NCI-H1105 (cell line): Measurements from ENCODE around the gene SCRN1.
"Not testable (repeated sequence)": the region's sequence is repeated elsewhere in the genome, so short reads cannot be mapped to it uniquely, and the experiment has no call there.

Experiments
- DNase-seq: peaks from one replicate; lab custom pipeline; 2025; lab: John Stamatoyannopoulos, UW

Gene SCRN1

GRCh38 chr7:29968683-29969395 is 20.8 kb downstream of the SCRN1 start:
- no peak for DNase-seq

DNA sequence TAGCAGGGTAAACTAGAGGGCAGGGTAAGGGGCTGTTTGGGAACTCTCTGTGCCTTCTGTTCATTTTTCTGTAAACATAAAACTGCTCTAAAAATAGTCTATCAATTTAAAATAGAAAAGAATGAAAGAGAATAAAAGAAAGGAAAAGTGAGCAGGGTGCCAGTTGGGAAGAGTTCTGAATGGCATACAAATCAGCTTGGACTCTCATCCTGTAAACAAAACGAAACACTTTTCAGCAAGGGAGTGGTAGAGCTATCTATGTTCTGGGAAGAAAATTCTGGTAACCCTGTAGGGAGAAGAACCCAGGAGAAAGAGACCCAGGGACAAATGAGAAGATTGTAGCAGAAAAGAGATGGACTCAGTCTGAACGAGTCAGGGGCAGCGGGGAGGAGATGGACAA is 24.6 kb downstream of the SCRN1 start:
- no peak for DNase-seq

- no peak for DNase-seq
Observed at GRCh38 chr7:29962035-29962434, 27.6 kb downstream of the SCRN1 start.

- DNase-seq: not testable (repeated sequence)
Observed at GRCh38 chr7:29961611-29962010, 28.0 kb downstream of the SCRN1 start.

DNA sequence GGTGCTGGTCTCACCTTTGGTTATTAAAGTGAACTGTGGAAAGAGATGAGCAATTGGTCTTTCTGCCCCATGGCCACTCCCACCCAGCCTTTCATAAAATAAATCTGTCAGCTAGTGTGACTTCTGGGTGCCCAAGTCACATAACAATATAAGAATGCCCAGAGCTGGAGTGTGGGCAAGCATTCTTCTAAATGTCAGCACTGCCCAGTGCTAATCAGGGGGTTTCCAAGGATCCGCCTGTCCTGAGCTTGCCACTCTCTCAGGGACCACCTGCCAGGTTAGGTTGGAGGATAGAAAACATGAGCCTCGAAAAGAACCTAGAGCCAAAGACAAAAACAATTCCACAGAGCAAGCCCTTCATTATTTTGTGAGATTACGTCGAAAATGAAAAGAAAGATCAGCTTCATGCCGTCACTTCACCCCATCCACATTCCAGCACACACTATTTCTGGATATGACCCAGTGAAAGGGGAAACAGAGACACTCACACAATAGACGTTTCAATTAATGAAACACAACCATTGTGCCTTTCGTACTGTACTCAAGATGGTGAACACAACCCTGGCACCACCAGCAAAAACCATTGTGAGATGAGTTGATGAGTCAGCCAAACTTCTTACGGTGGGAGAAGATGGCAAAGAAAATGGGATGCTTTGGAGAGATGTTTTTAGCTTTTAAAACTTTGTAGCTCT is 30.8 kb downstream of the SCRN1 start:
- no peak for DNase-seq

DNA sequence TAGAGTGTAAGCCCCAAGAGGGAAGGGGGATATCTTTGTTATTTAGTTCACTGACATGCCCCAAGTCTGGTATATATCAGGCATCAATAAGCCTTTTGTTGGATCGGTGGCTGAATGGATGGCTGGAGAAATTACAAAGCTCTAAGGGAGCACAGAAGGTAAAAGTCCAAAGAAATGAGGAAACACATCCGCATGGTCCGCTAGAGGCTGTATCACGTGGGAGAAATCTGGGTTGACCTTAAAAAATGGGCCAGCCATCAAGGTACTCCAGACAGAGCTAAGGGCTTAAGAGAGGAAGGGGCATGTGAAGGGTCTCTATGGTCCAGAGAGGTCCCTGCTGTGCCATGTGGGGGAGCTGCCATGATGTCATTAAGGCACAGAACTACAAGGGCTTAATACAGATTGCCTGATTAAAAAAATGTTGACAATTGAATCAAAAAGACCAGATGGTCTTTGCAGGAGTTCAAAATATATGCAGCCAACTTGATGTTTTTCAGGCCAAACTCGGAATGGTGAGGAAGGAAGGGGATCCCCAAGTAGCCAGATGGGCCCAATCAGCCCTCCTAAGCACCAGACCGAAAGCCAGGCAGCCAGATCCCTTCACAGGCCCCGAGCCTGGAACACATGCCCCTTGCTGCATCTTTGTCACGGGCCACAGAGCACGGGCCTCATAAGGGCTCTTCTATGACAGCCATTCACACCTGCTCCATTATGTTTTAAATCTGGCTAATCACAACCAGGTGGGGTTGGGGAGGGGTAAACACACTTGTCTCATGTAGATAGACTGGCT is 31.9 kb downstream of the SCRN1 start:
- peak; percentile 32 for DNase-seq

DNA sequence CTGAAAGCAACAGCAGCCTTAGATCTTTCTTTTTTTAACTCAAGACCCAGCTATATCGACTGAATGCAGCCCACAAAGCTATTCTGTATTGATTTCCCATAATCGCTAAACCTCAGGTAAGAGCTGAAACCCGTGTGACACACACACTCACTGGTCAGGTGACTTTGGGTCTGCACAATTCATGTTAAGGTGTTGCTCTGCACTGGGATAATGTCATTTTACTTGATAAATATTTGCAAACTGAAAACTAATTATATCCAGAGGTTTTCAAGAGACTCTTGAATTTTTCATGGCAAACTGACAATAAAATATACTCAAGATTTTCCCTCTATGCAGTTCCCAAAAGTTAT is 33.1 kb downstream of the SCRN1 start:
- DNase-seq: no peak

DNA sequence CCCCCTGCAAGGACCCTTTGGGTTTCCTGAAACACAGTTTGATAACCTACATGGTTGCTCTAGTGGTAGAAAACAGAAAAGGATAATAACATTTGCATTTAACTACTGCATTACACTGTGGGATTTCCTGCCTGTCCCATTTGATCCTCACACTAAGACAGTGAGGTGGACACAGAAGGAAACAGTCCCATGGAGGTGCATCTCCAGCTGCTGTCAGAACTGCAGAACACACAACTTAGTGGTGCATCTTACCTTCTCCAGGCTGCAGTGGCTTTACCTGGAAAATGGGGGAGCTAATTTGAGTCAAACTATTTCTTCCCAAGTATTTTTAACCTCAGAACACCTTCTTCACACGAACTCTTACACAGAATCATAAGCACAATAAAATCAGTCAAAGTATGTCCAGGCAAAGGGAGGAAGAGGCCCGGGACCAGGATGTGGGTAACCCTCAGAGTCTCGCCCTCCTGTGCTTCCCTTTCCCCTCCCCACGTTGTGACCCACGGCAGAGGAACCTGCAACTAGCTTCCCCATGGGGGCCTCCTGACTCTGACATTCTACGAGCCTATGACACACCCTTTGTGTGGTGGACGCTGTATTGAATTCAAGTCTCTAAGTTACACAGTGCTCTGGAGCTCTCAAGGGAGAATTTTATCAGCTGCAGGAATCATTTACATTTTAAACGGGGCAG is 33.7 kb downstream of the SCRN1 start:
- DNase-seq: no peak

DNA sequence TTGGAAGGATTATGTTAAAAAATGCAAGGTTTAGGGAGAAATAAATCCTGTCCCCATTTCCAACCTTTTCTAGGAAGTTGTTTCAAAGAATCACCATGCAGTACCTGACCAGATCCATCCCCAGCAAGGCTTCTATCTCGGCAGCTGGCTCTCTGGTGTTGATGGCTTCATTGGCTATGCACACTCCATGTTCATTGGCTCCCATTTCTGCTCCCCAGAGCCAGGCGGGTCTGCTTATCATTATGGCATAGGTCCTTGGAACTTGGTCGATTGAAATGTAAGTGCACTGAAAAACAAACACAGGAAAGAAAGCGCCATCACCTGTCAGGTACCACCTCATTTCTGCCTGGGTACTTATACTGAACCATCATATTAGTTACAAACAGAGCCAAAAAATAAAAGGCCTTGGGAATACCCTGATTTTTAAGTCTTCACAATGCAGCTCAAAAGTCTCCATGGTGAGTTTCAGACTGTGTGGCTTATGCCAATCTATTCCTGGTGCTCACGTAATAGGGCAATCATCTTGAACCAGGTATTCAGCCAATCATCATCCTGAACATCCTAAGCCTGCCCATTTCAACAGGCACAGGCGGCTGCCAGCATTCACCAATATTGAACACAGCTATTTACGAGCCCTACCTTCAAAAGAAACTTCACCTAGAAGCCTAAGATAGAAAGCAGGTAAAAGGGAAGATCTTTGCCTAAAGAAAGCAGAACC is 34.4 kb downstream of the SCRN1 start:
- no peak for DNase-seq

DNA sequence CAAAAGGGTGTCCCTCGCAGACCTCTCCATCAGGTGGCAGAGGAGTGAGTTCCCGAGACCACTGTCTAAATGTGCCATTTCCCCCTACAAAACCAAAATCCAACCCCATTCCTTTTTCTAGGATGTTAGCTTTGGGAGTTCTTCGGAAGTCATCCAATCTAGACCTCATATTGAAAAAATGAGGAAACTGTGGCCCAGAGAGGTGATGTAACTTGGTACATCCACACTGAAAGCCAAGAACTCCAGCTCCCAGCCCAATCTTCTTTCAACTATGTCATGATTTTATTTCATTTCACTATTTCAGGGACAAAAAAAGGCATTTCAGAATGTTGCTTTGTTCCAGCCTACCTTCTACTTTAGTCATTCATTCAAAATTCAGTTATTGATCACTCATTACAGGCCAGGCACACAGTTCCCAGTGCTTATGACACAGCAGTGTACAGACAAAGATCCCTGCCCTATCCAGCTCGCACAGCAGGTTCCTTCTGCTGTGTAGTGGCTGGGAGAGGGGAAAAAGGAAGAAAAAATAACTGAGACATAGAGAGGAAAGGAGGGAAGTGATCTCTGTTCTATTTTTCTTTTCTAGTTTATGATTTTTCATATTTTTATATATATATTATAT is 35.8 kb downstream of the SCRN1 start:
- DNase-seq: no peak

- DNase-seq: no peak
Observed at GRCh38 chr7:29951206-29951605, 38.4 kb downstream of the SCRN1 start.

GRCh38 chr7:29950480-29950879 is 39.1 kb downstream of the SCRN1 start:
- DNase-seq: no peak

- no peak for DNase-seq
Observed at GRCh38 chr7:29948587-29948986, 41.0 kb downstream of the SCRN1 start.

DNA sequence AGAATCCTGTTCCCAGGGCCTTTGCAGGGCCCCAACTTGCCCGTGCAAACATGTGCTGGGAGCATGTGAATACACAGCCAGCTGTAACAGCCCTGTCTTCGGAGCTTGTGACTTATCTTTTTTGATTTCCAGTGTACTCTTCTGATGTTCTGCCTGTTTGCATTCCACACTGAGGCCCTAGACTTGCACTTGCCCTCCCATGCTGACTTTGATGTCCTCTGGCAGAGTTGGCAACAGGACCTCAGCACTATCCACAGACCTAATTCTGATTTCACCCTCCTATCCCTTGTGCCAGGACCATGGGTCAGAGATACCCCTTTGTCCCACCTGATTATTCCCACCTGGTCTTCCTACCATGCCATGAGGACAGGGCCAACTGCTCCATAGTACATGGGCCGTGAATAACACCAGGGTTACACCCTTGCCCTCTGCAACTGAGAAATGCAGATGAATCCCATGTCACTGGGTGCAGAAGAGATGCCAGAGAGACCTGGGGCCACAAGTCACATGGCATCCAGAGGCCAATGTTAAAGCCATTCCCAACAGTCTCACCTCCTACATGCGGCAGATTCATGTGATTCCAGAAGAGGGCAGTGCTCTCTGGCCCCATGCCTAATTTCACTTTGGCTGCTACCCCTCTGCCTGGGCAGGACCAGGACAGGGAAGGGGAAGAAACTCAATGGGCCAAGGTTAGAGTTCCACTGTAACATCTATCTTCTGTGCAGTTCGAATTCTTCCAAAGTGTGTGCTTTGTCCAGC is 43.0 kb downstream of the SCRN1 start:
- DNase-seq: no peak

DNA sequence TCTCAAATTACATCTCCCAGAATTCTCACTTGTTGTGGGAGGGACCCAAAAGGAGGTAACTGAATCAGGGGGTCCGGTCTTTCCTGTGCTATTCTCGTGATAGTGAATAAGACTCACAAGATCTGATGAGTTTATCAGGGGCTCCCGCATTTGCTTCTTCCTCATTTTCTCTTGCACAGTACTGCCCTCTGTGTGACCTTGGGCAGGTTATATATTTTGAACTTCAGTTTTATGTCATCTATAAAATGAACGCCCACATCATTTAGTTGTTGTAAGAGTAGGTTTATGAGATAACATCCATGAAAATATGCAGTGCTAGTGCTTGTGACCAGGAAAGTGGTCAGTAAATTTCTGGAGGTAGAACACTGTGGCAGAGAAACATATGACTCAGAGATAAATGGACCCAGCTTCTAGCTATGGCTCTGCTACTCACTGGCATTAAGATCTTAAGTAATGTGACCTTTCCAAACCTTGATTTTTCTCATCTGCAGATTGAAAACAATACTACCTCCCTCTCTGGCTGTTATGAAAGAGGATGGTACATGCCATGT is 44.3 kb downstream of the SCRN1 start:
- DNase-seq: no peak

- no peak for DNase-seq
Observed at GRCh38 chr7:29940199-29940598, 49.4 kb downstream of the SCRN1 start.

GRCh38 chr7:29937132-29937531 is 52.5 kb downstream of the SCRN1 start:
- no peak for DNase-seq

DNA sequence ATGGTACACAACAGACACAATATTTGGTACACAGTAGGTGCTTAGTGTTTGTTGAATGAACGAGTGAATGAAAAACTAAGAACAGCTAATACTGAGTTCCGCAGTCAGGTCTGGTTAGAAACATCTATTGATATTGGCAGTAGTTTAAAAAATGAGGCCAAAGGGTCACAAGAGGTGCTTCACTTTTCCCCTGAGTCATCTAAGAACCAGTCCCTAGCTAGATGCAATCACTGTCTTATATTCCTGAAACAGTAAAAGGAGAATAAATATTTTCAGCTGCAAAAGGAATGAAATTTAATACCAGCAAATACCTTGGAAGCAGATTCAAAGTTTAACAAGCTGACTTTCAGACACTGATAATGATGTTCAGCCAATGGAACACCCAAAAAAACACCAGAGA is 54.5 kb downstream of the SCRN1 start:
- DNase-seq: no peak

GRCh38 chr7:29929018-29929807 is 60.4 kb downstream of the SCRN1 start:
- no peak for DNase-seq

GRCh38 chr7:29926741-29927140 is 62.9 kb downstream of the SCRN1 start:
- no peak for DNase-seq
